ENCODE results near the gene FAM210A. TPM values are rescaled to one million over a fixed set of nuclear protein-coding genes. Genes with fewer than 3 reads are reported as not detected.

Gene FAM210A
- total and polyA plus RNA-seq, 4 donors, result 3.5 to 14.7 (median 11.2) TPM

DNA sequence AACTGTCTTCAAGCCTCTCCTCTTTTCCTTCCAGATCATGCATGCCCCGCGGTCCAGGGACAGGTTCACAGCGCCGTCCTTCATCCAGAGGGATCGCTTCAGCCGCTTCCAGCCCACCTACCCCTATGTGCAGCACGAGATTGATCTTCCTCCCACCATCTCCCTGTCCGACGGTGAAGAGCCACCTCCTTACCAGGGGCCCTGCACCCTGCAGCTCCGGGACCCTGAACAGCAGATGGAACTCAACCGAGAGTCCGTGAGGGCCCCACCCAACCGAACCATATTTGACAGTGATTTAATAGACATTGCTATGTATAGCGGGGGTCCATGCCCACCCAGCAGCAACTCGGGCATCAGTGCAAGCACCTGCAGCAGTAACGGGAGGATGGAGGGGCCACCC is 81.3 kb downstream of the FAM210A start:
- WGBS, 2 donors, result 93 to 94% methylated on average over 16 of the region's 16 CpGs
- no peak overlapping the region for H3K27ac ChIP-seq (ENCODE audit: low read depth in 1 of 2, low read length in 2 of 2)
- no peak for DNase-seq
- no peaks in the 10 kb centered on the region for H3K27me3 ChIP-seq (ENCODE audit: control insufficient read depth in 1 of 2, insufficient read depth in 2 of 2, low read length in 1 of 2)
- ATAC-seq (ENCODE audit: low FRiP score), result no peak
- no peaks in the 10 kb centered on the region for H3K9me3 ChIP-seq (ENCODE audit: control insufficient read depth, low read length)
- H3K4me1 ChIP-seq (ENCODE audit: control insufficient read depth in 1 of 2, insufficient read depth in 2 of 2, low read length in 2 of 2), result no peaks in the 10 kb centered on the region
- intact Hi-C loops (cut with DNase I), result no loop called here
- H3K4me3 ChIP-seq (ENCODE audit: low read length in 2 of 2), result no peak overlapping the region
- no peaks in the 10 kb centered on the region for H3K36me3 ChIP-seq (ENCODE audit: control insufficient read depth in 1 of 2, insufficient read depth in 2 of 2, low read length in 1 of 2)

DNA sequence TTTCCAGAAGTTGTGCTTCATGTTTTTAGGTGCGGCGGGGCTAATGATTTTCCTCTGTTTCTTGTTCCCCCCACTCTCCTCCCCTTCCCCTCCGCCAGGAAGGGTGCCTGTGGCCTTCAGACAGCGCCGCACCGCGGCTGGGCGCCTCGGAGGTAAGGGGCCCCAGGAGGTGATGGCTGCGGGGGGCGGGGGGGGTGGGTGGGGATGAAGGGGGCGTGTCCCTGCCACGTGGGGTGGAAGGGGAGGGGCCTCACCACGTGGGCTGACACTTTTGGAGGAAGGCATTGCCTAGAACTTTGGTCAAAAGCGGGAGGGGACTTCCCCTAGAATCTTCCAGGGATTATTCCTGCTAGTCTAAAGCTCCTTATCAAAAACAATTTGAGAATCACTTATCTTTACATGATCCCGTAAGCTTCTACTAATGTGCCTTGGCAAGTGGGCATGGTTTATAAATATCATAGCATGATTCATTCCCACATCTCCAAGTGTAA is 83.1 kb downstream of the FAM210A start:
- no peaks in the 10 kb centered on the region for H3K36me3 ChIP-seq (ENCODE audit: control insufficient read depth in 1 of 2, insufficient read depth in 2 of 2, low read length in 1 of 2)
- ATAC-seq (ENCODE audit: low FRiP score) (no peak), DNase-seq (no peak)

DNA sequence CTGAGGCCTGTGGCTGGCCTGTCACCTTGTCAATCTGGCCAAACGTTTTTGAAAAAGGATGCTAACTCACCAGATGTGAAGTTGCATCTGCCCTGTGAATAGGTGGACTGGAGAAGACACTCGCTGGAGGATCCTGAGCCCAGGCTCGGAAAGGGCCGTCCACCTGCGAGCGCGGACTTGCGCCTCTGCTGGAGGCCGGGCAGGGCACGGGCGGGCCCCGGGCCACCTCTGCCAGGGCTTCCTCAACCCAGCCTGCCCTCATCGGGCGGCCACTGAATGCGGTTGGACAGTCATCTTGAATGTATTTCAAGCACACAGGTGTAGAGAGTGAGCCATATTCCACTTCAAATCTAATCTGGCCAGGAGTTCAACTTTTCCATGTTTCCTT is 83.9 kb downstream of the FAM210A start:
- no peaks in the 10 kb centered on the region for H3K36me3 ChIP-seq (ENCODE audit: control insufficient read depth in 1 of 2, insufficient read depth in 2 of 2, low read length in 1 of 2)
- intact Hi-C loops (cut with DNase I), result loop anchor here in 1 of 2 donors (5.0 kb wide), 1 partner anchor 85 kb away; the partner anchor contains the start of genes FAM210A and RNMT
- no peak overlapping the region for H3K27ac ChIP-seq (ENCODE audit: low read depth in 1 of 2, low read length in 2 of 2)
- no peaks in the 10 kb centered on the region for H3K27me3 ChIP-seq (ENCODE audit: control insufficient read depth in 1 of 2, insufficient read depth in 2 of 2, low read length in 1 of 2)
- no peaks in the 10 kb centered on the region for H3K4me1 ChIP-seq (ENCODE audit: control insufficient read depth in 1 of 2, insufficient read depth in 2 of 2, low read length in 2 of 2)
- no peak for ATAC-seq (ENCODE audit: low FRiP score)
- WGBS, 2 donors, result 94 to 95% methylated on average over 15 of the region's 15 CpGs
- no peak overlapping the region for H3K4me3 ChIP-seq (ENCODE audit: low read length in 2 of 2)
- no peak for DNase-seq
- H3K9me3 ChIP-seq (ENCODE audit: control insufficient read depth, low read length), result no peaks in the 10 kb centered on the region

More for the DNA sequence above, 83.1 kb downstream of the FAM210A start:
- Histone ChIP-seq H3K27me3 (ENCODE audit: control insufficient read depth in 1 of 2, insufficient read depth in 2 of 2, low read length in 1 of 2) (no peaks in the 10 kb centered on the region), H3K4me1 (ENCODE audit: control insufficient read depth in 1 of 2, insufficient read depth in 2 of 2, low read length in 2 of 2) (no peaks in the 10 kb centered on the region), H3K9me3 (ENCODE audit: control insufficient read depth, low read length) (no peaks in the 10 kb centered on the region), H3K27ac (ENCODE audit: low read depth in 1 of 2, low read length in 2 of 2) (no peak overlapping the region), H3K4me3 (ENCODE audit: low read length in 2 of 2) (no peak overlapping the region)
- intact Hi-C loops (cut with DNase I), result loop anchor here in 1 of 2 donors (5.0 kb wide), 1 partner anchor 84 kb away; the partner anchor contains the start of genes FAM210A and RNMT
- WGBS, 2 donors, result 69 to 72% methylated on average over 16 of the region's 16 CpGs

DNA sequence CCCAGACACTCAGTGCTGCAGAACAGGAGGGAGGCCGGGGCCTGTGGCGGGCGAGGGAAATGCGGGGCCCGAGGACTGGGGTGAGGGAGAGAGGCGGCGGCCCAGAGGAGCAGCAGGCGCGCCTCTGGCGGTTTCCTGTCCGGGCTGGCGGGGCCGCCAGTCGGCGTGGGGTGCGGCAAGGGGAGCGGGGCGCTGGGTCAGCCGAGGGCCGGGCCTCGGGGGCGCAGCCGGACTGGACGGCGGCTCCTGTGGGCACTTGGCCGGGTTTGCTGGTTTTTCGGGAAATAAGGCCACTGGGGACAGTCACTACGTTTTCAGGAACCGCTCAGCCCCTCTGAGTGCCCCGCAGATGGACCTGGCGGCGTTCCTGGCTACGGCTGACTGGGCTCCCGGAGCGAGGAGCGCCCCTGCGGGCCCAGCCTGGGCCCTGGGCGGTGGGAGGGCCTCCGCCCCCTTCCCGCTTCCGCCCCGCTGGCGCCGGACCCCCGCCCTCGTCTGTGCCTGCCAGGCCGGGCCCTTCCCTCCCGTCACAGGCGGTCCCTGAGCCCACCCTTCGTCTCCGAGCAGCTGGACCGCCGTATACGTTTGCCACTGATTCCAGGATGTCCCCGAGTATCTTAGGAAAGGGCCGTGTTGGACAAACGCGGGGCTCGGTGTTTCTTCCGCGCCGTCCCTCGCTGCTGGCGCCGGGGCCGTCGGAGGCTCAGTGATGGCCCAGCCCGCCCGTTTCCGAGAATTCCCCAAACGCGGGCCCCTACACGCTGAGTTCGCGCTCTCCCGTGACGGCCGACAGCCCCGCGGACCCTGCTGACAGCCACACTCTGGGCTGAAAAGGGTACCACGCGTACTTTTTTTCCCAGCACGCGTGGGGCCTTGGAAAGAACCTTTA is 84.6 kb downstream of the FAM210A start:
- no peaks in the 10 kb centered on the region for H3K27me3 ChIP-seq (ENCODE audit: control insufficient read depth in 1 of 2, insufficient read depth in 2 of 2, low read length in 1 of 2)
- no peak overlapping the region for H3K4me3 ChIP-seq (ENCODE audit: low read length in 2 of 2)
- no peaks in the 10 kb centered on the region for H3K9me3 ChIP-seq (ENCODE audit: control insufficient read depth, low read length)
- H3K36me3 ChIP-seq (ENCODE audit: control insufficient read depth in 1 of 2, insufficient read depth in 2 of 2, low read length in 1 of 2), result no peaks in the 10 kb centered on the region
- DNase-seq (peak in 1 of 2 donors; percentile 79), ATAC-seq (ENCODE audit: low FRiP score) (peak; percentile 76)
- no peak overlapping the region for H3K27ac ChIP-seq (ENCODE audit: low read depth in 1 of 2, low read length in 2 of 2)
- 42 to 47% methylated on average over 63 to 84 of the region's 84 CpGs for WGBS, 2 donors
- no peaks in the 10 kb centered on the region for H3K4me1 ChIP-seq (ENCODE audit: control insufficient read depth in 1 of 2, insufficient read depth in 2 of 2, low read length in 2 of 2)
- intact Hi-C loops (cut with DNase I), result loop anchor here in 1 of 2 donors (5.0 kb wide), 1 partner anchor 86 kb away; the partner anchor contains the start of genes FAM210A and RNMT

DNA sequence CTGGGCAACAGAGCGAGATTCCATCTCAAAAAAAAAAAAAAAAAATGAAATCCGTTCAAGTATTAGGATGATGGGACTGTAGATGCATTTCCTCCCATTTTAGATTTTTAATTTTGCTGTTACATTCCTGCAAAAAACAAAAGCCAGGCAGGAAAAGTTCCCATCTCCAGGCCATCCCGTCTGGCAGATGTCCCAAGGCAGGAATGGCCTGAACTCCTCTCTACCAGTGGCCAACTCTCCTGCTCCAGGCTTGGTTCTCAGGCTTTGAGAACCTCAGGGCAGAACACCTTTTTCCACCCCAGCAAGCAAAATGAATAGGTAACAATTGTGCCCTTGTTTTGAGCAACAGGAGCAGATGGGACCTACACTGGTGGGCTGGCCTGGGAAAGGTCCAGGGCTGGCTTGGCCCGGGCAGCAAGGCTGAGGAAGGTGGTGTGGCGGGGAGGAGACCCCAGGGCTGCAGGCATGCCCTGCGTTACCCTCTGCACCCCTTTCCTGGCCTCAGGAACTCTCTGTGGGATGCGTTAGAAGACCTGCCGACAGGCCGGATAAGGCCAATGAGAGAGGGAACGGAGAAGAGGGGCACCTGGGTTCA is 86.0 kb downstream of the FAM210A start:
- Histone ChIP-seq H3K36me3 (ENCODE audit: control insufficient read depth in 1 of 2, insufficient read depth in 2 of 2, low read length in 1 of 2) (no peaks in the 10 kb centered on the region), H3K9me3 (ENCODE audit: control insufficient read depth, low read length) (no peaks in the 10 kb centered on the region), H3K4me1 (ENCODE audit: control insufficient read depth in 1 of 2, insufficient read depth in 2 of 2, low read length in 2 of 2) (no peaks in the 10 kb centered on the region), H3K27ac (ENCODE audit: low read depth in 1 of 2, low read length in 2 of 2) (no peak overlapping the region), H3K4me3 (ENCODE audit: low read length in 2 of 2) (no peak overlapping the region), H3K27me3 (ENCODE audit: control insufficient read depth in 1 of 2, insufficient read depth in 2 of 2, low read length in 1 of 2) (no peaks in the 10 kb centered on the region)
- DNase-seq (no peak), ATAC-seq (ENCODE audit: low FRiP score) (no peak)
- WGBS, 2 donors, result 80 to 81% methylated on average over 10 of the region's 10 CpGs
- intact Hi-C loops (cut with DNase I), result loop anchor here in 1 of 2 donors (5.0 kb wide), 1 partner anchor 87 kb away; the partner anchor contains the start of genes FAM210A and RNMT

DNA sequence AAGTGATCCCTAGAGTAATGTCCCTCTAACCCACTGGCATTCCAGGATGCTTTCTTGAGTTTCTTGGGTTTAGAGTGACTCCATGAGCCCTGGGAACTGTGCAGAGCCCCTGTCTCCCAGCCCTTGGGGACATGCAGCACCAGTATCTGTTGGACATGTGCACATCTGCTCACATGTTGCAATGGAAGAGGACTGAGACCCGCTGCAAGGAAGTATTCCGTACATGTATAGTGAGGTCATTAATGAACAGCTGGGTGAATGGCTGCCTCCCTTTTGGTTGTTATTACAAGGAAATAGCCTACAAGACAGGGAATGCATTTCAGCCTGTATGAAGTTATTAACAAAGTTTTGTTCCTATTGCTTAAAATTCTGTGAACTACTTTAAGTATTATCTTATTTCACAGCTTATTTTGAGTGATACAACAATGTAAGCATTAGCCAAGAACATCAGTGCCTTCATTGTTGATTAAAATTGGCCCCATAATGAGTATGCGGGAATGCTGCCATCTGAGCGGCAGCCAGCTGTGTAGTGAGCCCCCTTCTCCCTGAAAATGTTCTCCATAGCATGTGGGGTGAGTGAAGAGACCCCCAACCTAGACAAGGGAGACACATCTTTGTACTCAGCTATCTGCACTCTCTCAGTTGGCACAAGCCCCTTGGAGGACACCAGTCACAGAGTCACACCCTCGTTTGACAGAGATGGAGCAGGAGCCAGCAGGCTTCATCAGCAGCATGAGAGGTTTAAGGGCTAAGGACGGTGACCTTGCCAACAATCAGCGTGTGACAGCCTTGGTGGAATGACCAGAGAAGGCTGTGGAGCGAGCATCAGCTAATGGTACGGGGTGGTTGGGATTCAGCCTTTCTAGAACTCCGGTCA is 87.4 kb downstream of the FAM210A start:
- Histone ChIP-seq H3K27ac (ENCODE audit: low read depth in 1 of 2, low read length in 2 of 2) (no peak overlapping the region), H3K9me3 (ENCODE audit: control insufficient read depth, low read length) (no peaks in the 10 kb centered on the region), H3K36me3 (ENCODE audit: control insufficient read depth in 1 of 2, insufficient read depth in 2 of 2, low read length in 1 of 2) (no peaks in the 10 kb centered on the region), H3K4me1 (ENCODE audit: control insufficient read depth in 1 of 2, insufficient read depth in 2 of 2, low read length in 2 of 2) (no peaks in the 10 kb centered on the region), H3K4me3 (ENCODE audit: low read length in 2 of 2) (no peak overlapping the region), H3K27me3 (ENCODE audit: control insufficient read depth in 1 of 2, insufficient read depth in 2 of 2, low read length in 1 of 2) (no peaks in the 10 kb centered on the region)
- intact Hi-C loops (cut with DNase I), result no loop called here
- DNase-seq, result no peak
- no peak for ATAC-seq (ENCODE audit: low FRiP score)
- 58 to 61% methylated on average over 10 of the region's 10 CpGs for WGBS, 2 donors

DNA sequence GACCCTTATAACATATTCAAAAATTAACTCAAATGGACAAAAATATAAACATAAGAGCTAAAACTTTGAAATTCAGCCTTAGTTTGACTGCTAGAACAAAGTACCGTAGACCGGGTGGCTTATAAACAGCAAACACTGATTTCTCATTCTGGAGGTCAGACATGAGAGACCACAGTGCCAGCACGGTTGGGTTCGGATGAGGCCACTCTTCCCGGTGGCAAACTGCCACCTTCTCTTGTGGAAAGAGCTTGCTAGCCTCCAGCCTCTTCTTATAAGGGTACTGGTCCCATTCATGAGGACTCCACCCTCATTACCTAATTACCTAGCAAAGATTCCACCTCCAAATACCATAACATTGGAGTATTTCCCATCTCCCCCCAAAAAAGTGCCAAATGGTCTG is 91.3 kb downstream of the FAM210A start:
- H3K4me1 ChIP-seq (ENCODE audit: control insufficient read depth in 1 of 2, insufficient read depth in 2 of 2, low read length in 2 of 2), result no peaks in the 10 kb centered on the region
- intact Hi-C loops (cut with DNase I), result no loop called here
- H3K27ac ChIP-seq (ENCODE audit: low read depth in 1 of 2, low read length in 2 of 2), result no peak overlapping the region
- H3K9me3 ChIP-seq (ENCODE audit: control insufficient read depth, low read length), result no peaks in the 10 kb centered on the region
- ATAC-seq (ENCODE audit: low FRiP score), result no peak
- DNase-seq, result no peak
- H3K4me3 ChIP-seq (ENCODE audit: low read length in 2 of 2), result no peak overlapping the region
- WGBS, 2 donors, result 9 to 14% methylated on average over 5 of the region's 5 CpGs
- no peaks in the 10 kb centered on the region for H3K27me3 ChIP-seq (ENCODE audit: control insufficient read depth in 1 of 2, insufficient read depth in 2 of 2, low read length in 1 of 2)
- no peaks in the 10 kb centered on the region for H3K36me3 ChIP-seq (ENCODE audit: control insufficient read depth in 1 of 2, insufficient read depth in 2 of 2, low read length in 1 of 2)

DNA sequence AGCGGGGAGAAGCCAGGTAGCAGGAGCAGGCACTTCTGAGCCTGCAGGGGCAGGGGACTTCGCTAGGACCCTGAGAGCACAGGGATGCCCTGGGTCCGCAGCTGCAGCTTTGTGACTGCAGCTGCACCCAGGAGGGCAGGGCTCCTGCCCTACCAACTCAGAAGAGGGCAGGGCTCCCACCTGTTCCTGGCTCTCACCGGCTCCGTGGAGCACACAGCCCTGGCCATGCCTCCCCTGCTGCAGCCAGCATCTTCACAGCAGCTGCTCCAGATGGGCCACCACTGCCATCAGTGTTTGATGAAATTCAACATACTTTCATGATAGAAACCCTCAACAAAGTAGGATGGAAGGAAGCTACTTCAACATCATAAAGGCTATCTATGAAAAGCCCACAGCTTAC is 92.7 kb downstream of the FAM210A start:
- Histone ChIP-seq H3K4me3 (ENCODE audit: low read length in 2 of 2) (no peak overlapping the region), H3K27ac (ENCODE audit: low read depth in 1 of 2, low read length in 2 of 2) (no peak overlapping the region), H3K27me3 (ENCODE audit: control insufficient read depth in 1 of 2, insufficient read depth in 2 of 2, low read length in 1 of 2) (no peaks in the 10 kb centered on the region), H3K4me1 (ENCODE audit: control insufficient read depth in 1 of 2, insufficient read depth in 2 of 2, low read length in 2 of 2) (no peaks in the 10 kb centered on the region), H3K36me3 (ENCODE audit: control insufficient read depth in 1 of 2, insufficient read depth in 2 of 2, low read length in 1 of 2) (no peaks in the 10 kb centered on the region), H3K9me3 (ENCODE audit: control insufficient read depth, low read length) (no peaks in the 10 kb centered on the region)
- DNase-seq (no peak), ATAC-seq (ENCODE audit: low FRiP score) (no peak)
- intact Hi-C loops (cut with DNase I), result loop anchor here (5.0 kb wide), 1 partner anchor 416 kb away; the partner anchor contains the start of gene LDLRAD4 (in 2 of the 2)
- WGBS, 2 donors, result 98 to 100% methylated on average over 5 of the region's 5 CpGs
